Thyroid gland (tissue), 4 donors: ENCODE data around the gene LDLRAD4.

Experiments
- POLR2A ChIP-seq, 2 donors: fragments of 450-650 bp; IDR thresholded peaks; one replicate each; pipeline ENCODE4 v1.6.1; 2017; ENCODE audit warnings: antibody characterized with exemption in 2 of 2, mild to moderate bottlenecking in 2 of 2, moderate library complexity in 1 of 2
- TF ChIP-seq, protein P1 (sequence below), 6 experiments: fragments of 200-600 bp in 3 of 6; fragments of 450-650 bp in 3 of 6; sonication (generic) in 3 of 6; IDR thresholded peaks; one replicate each; pipeline ENCODE4 v1.5.1; 2016 to 2019; ENCODE audit warnings: antibody characterized with exemption in 6 of 6, mild to moderate bottlenecking in 2 of 6, inconsistent platforms in 1 of 6, moderate library complexity in 1 of 6

DNA sequence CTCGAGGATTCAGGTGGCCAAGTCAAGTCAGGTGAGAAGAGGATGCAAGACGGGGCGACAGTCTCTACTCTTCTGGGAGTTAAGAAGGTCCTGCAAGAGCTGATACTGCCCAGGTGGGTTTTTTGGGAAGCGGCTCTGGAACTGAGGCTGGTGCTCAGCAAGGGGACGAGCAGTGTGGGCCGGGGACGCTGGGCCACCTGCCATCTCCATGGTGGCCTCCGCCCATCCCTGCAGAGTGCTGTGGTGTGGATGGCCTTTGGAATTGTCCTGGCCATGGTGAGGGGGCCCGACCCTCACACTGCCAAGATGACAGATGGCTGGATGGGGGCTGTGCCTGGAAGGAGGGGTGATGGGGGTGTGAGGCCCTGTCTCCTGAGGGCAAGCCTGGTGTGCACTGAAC is 34.2 kb upstream of the LDLRAD4 start:
- no peak for TF ChIP-seq POLR2A (IDR thresholded peaks at IDR 0.05)
- TF ChIP-seq, protein P1, sequence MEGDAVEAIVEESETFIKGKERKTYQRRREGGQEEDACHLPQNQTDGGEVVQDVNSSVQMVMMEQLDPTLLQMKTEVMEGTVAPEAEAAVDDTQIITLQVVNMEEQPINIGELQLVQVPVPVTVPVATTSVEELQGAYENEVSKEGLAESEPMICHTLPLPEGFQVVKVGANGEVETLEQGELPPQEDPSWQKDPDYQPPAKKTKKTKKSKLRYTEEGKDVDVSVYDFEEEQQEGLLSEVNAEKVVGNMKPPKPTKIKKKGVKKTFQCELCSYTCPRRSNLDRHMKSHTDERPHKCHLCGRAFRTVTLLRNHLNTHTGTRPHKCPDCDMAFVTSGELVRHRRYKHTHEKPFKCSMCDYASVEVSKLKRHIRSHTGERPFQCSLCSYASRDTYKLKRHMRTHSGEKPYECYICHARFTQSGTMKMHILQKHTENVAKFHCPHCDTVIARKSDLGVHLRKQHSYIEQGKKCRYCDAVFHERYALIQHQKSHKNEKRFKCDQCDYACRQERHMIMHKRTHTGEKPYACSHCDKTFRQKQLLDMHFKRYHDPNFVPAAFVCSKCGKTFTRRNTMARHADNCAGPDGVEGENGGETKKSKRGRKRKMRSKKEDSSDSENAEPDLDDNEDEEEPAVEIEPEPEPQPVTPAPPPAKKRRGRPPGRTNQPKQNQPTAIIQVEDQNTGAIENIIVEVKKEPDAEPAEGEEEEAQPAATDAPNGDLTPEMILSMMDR (IDR thresholded peaks at IDR 0.05) = no peak
